GM12874 (cell line): ENCODE measurements around the gene ZNF324.

Source experiments
- TF ChIP-seq, protein P1 (sequence below): IDR thresholded peaks from 2 replicates; pipeline ENCODE4 v1.5.1; 2011; ENCODE audit warnings: low read depth, mild to moderate bottlenecking, control low read depth, low read length, moderate library complexity; ENCODE audit not compliant: insufficient read depth

ZNF324 gene

DNA sequence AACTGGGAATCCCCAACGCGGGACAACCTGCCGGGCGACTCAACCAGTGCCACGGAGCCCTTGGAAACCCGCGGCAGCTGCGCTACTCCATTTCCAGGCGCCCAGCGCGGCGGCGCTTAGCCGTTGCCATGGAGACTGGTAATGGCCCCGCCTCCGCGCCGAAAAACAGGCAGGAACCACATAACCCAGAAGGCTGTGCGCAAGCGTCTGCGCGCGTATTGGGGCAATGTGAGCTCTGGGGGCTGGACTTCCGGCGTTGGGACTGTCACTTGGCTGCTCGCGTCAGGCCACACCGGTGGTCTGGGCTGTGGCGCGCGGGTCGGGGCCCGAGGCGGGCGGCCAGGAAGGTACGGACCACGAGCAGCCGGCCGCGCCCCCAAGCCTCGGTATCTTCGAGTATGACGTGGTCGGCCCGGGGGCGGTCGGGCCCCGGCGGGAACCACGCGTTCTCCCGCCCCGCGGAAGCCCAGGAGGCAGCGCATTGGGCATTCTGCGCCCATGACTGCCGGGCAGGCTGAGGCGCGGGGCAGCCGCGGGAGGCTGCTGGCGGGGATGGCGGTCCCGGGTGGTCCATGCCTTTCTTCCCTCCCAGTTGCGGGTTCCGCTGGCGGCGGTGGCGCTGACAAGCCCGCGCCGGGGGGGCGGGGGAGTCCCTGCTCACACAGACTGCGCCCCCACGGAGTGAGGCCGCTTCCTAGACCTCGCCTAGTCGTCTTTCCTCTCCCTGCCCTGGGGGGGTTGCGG lies 15.3 kb upstream of the ZNF324 start, which contains the start of gene ZNF324B:
Gene ZNF324B, plus strand, starts transcription at position 265 of the 744 bp plus-strand sequence. CDS start 2,080 bp downstream, outside the sequence.
- TF ChIP-seq, protein P1, sequence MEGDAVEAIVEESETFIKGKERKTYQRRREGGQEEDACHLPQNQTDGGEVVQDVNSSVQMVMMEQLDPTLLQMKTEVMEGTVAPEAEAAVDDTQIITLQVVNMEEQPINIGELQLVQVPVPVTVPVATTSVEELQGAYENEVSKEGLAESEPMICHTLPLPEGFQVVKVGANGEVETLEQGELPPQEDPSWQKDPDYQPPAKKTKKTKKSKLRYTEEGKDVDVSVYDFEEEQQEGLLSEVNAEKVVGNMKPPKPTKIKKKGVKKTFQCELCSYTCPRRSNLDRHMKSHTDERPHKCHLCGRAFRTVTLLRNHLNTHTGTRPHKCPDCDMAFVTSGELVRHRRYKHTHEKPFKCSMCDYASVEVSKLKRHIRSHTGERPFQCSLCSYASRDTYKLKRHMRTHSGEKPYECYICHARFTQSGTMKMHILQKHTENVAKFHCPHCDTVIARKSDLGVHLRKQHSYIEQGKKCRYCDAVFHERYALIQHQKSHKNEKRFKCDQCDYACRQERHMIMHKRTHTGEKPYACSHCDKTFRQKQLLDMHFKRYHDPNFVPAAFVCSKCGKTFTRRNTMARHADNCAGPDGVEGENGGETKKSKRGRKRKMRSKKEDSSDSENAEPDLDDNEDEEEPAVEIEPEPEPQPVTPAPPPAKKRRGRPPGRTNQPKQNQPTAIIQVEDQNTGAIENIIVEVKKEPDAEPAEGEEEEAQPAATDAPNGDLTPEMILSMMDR: no peak

DNA sequence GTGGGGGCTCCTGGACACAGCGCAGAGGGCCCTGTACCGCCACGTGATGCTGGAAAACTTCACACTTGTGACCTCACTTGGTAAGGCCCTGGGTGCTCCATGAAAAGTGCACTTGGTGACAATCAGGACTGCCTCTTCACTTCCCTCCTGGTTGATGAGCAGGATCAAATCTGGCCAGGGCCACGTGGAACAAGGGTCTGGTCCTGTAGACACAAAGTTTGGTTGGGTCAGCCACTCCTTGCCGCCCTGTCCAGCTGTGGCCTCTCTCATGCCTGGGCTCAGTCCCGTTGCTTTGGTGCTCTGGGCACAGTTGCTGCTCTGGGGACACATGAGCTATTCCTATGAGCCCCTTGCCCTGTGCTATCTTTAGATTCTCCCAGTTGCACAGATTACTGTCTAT lies 13.1 kb upstream of the ZNF324 start:
- TF ChIP-seq, protein P1: no peak

DNA sequence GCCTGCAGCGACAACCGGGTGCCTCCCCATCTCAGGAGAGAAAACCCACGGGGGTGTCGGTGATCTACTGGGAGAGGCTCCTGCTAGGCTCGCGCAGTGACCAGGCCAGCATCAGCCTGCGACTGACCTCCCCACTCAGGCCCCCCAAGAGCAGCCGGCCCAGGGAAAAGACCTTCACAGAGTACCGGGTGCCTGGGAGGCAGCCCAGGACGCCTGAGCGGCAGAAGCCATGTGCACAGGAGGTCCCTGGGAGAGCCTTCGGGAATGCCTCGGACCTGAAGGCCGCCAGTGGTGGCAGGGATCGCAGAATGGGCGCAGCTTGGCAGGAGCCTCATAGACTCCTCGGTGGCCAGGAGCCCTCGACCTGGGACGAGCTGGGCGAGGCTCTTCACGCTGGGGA lies 11.6 kb upstream of the ZNF324 start:
- TF ChIP-seq, protein P1: no peak

- TF ChIP-seq, protein P1: no peak
Observed at GRCh38 chr19:58456111-58456510, 10.8 kb upstream of the ZNF324 start.

GRCh38 chr19:58460039-58460438 lies 6.8 kb upstream of the ZNF324 start:
- TF ChIP-seq, protein P1: no peak

- TF ChIP-seq, protein P1: no peak
Observed at GRCh38 chr19:58466089-58466759, 656 bp upstream of the ZNF324 start.

DNA sequence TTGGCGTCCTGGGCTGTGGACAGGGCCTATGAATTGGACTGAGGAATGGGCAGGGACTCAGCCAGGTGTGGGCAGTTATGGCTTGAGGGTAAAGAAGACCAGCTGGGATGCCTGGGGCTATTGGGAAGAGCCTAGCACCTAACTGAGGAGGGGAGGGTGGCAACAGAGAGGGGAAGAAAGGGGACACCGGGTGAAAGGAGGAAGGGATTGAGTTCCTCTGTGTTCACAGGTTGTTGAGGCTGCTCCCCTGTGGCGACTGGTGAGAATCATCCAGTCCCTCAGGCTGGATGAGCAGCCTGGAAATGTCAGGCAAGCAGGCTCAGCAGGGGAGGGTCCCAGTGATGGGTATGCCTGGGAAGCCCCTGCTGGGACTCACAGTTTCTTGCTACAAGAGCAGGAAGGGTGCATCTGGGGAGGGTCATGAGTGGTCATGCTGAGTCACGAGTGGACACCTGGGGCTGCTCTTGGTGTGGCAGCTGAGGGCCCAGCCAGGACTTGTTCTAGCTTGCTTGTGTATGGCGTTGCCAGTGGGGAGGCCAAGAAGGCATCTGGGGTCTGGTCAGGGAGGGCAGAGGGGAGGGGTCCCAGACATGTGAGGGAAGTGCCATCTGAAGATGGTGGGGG lies 1.4 kb downstream of the ZNF324 start:
- TF ChIP-seq, protein P1: no peak
